Measurements from ENCODE around the gene HS2ST1. TPM values are rescaled to one million over a fixed set of nuclear protein-coding genes. Genes with fewer than 3 reads are reported as not detected.
"Not testable (repeated sequence)": the region's sequence is repeated elsewhere in the genome, so short reads cannot be mapped to it uniquely, and the experiment has no call there.

HS2ST1 gene
- total RNA-seq, 2 donors from 2014 or later: 29.0 to 31.5 TPM

DNA sequence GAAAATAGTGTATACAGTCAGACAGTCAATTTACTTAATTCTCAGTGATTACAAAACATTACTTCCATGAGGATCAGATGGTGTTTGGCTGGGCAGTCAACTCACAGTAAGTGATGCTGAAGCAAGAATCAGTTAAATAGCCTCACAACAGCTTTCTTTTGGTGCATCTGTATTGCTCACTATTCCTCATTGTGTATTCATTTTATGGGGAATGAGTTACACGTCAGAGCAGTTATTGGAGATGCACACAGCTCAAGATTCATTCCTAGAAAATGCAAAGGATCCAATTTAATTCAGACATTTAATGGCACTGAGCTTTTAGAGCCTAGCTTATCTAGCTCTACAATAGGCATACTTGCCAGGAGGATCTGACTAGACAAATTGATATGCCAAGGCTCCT is 150.6 kb downstream of the HS2ST1 start:
- H3K9ac ChIP-seq (ENCODE audit: extremely low read depth, low read length, poor library complexity, severe bottlenecking): no peak overlapping the region
- H3K4me1 ChIP-seq (ENCODE audit: control insufficient read depth, insufficient read depth, low read length): no peaks in the 10 kb centered on the region
- Mint-ChIP-seq H3K4me1 (peaks cover 2% of the 10 kb centered on the region), H3K36me3 (ENCODE audit: low read depth) (peaks cover 12% of the 10 kb centered on the region), H3K9me3 (peaks cover 22% of the 10 kb centered on the region), H3K4me3 (no peak overlapping the region), H3K27me3 (ENCODE audit: insufficient read depth) (no peaks in the 10 kb centered on the region), H3K27ac (no peak overlapping the region)
- H3K4me3 ChIP-seq (ENCODE audit: low read length): no peak overlapping the region
- TF ChIP-seq, protein P1, sequence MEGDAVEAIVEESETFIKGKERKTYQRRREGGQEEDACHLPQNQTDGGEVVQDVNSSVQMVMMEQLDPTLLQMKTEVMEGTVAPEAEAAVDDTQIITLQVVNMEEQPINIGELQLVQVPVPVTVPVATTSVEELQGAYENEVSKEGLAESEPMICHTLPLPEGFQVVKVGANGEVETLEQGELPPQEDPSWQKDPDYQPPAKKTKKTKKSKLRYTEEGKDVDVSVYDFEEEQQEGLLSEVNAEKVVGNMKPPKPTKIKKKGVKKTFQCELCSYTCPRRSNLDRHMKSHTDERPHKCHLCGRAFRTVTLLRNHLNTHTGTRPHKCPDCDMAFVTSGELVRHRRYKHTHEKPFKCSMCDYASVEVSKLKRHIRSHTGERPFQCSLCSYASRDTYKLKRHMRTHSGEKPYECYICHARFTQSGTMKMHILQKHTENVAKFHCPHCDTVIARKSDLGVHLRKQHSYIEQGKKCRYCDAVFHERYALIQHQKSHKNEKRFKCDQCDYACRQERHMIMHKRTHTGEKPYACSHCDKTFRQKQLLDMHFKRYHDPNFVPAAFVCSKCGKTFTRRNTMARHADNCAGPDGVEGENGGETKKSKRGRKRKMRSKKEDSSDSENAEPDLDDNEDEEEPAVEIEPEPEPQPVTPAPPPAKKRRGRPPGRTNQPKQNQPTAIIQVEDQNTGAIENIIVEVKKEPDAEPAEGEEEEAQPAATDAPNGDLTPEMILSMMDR (conservative IDR thresholded peaks at IDR 0.05): no peak
- H3K27me3 ChIP-seq (ENCODE audit: control insufficient read depth, insufficient read depth, low read length, poor library complexity, severe bottlenecking): no peaks in the 10 kb centered on the region
- WGBS, 2 experiments (ENCODE audit: insufficient coverage in 1 of 2, insufficient read length in 1 of 2): 88 to 91% methylated on average over 1 of the region's 1 CpG
- H3K9me3 ChIP-seq (ENCODE audit: control insufficient read depth, low read length): peaks cover 14% of the 10 kb centered on the region
- no peak overlapping the region for H3K27ac ChIP-seq (ENCODE audit: low read depth, low read length)
- H3K36me3 ChIP-seq (ENCODE audit: control insufficient read depth, insufficient read depth, low read length): no peaks in the 10 kb centered on the region
- DNase-seq: no peak

GRCh38 chr1:87066708-87067107 is 152.3 kb downstream of the HS2ST1 start:
- not testable (repeated sequence) for H3K4me3 Mint-ChIP-seq; DNase-seq; H3K4me1 ChIP-seq (ENCODE audit: control insufficient read depth, insufficient read depth, low read length); H3K27ac Mint-ChIP-seq; H3K27me3 Mint-ChIP-seq (ENCODE audit: insufficient read depth); H3K27me3 ChIP-seq (ENCODE audit: control insufficient read depth, insufficient read depth, low read length, poor library complexity, severe bottlenecking); H3K9ac ChIP-seq (ENCODE audit: extremely low read depth, low read length, poor library complexity, severe bottlenecking); H3K4me1 Mint-ChIP-seq; H3K36me3 ChIP-seq (ENCODE audit: control insufficient read depth, insufficient read depth, low read length); H3K4me3 ChIP-seq (ENCODE audit: low read length); H3K27ac ChIP-seq (ENCODE audit: low read depth, low read length)
- Mint-ChIP-seq H3K36me3 (ENCODE audit: low read depth) (peaks cover 12% of the 10 kb centered on the region), H3K9me3 (peaks cover 22% of the 10 kb centered on the region)
- no CpG with 5 or more reads among the region's 1 CpG for WGBS, 2 experiments (ENCODE audit: insufficient coverage in 1 of 2, insufficient read length in 1 of 2)
- H3K9me3 ChIP-seq (ENCODE audit: control insufficient read depth, low read length): peaks cover 12% of the 10 kb centered on the region

GRCh38 chr1:87072411-87072810 is 158.0 kb downstream of the HS2ST1 start:
- Histone ChIP-seq H3K36me3 (ENCODE audit: control insufficient read depth, insufficient read depth, low read length) (peaks cover 12% of the 10 kb centered on the region), H3K9me3 (ENCODE audit: control insufficient read depth, low read length) (no peaks in the 10 kb centered on the region), H3K9ac (ENCODE audit: extremely low read depth, low read length, poor library complexity, severe bottlenecking) (no peak overlapping the region), H3K4me1 (ENCODE audit: control insufficient read depth, insufficient read depth, low read length) (no peaks in the 10 kb centered on the region), H3K27ac (ENCODE audit: low read depth, low read length) (no peak overlapping the region), H3K27me3 (ENCODE audit: control insufficient read depth, insufficient read depth, low read length, poor library complexity, severe bottlenecking) (no peaks in the 10 kb centered on the region), H3K4me3 (ENCODE audit: low read length) (no peak overlapping the region)
- Mint-ChIP-seq H3K36me3 (ENCODE audit: low read depth) (peaks cover 8% of the 10 kb centered on the region), H3K4me1 (peaks cover 2% of the 10 kb centered on the region), H3K4me3 (no peak overlapping the region), H3K9me3 (peaks cover 4% of the 10 kb centered on the region), H3K27ac (no peak overlapping the region), H3K27me3 (ENCODE audit: insufficient read depth) (no peaks in the 10 kb centered on the region)
- TF ChIP-seq, protein P1 (conservative IDR thresholded peaks at IDR 0.05): no peak
- DNase-seq: no peak

- H3K27ac ChIP-seq (ENCODE audit: low read depth, low read length): no peak overlapping the region
- H3K4me1 Mint-ChIP-seq: peaks cover 2% of the 10 kb centered on the region
- no peak for DNase-seq
Measured at GRCh38 chr1:87072904-87073303, 158.5 kb downstream of the HS2ST1 start.

More at GRCh38 chr1:87072904-87073303, 158.5 kb downstream of the HS2ST1 start:
- no peak overlapping the region for H3K4me3 ChIP-seq (ENCODE audit: low read length)
- no peaks in the 10 kb centered on the region for H3K27me3 ChIP-seq (ENCODE audit: control insufficient read depth, insufficient read depth, low read length, poor library complexity, severe bottlenecking)
- Mint-ChIP-seq H3K36me3 (ENCODE audit: low read depth) (peaks cover 8% of the 10 kb centered on the region), H3K9me3 (peaks cover 2% of the 10 kb centered on the region), H3K27ac (no peak overlapping the region), H3K27me3 (ENCODE audit: insufficient read depth) (no peaks in the 10 kb centered on the region), H3K4me3 (no peak overlapping the region)
- WGBS, 2 experiments (ENCODE audit: insufficient coverage in 1 of 2, insufficient read length in 1 of 2): 94 to 96% methylated on average over 5 to 7 of the region's 7 CpGs
- TF ChIP-seq, protein P1 (conservative IDR thresholded peaks at IDR 0.05): no peak
- no peaks in the 10 kb centered on the region for H3K4me1 ChIP-seq (ENCODE audit: control insufficient read depth, insufficient read depth, low read length)
- H3K9me3 ChIP-seq (ENCODE audit: control insufficient read depth, low read length): no peaks in the 10 kb centered on the region
- H3K36me3 ChIP-seq (ENCODE audit: control insufficient read depth, insufficient read depth, low read length): peaks cover 12% of the 10 kb centered on the region
- no peak overlapping the region for H3K9ac ChIP-seq (ENCODE audit: extremely low read depth, low read length, poor library complexity, severe bottlenecking)
